Esophagus squamous epithelium (tissue), 5 donors: Measurements from ENCODE around the gene ARHGEF5. TPM values are rescaled to one million over a fixed set of nuclear protein-coding genes. Genes with fewer than 3 reads are reported as not detected.

Experiments used
- DNase-seq: peaks from one replicate; lab custom pipeline; 2025; lab: John Stamatoyannopoulos, UW
- H3K27ac ChIP-seq, 4 donors: fragments of 200-600 bp; sonication (generic); one replicate each; pipeline ENCODE4 v1.5.1; 2016 to 2019; ENCODE audit warnings: mild to moderate bottlenecking in 1 of 4
- H3K27me3 ChIP-seq, 4 donors: fragments of 200-600 bp; sonication (generic); 1 replicate in 3 of 4; 2 replicates in 1 of 4; pipeline versions ENCODE4 v1.5.1 to v1.6.0; 2017 to 2021; ENCODE audit warnings: antibody characterized with exemption in 1 of 4
- H3K36me3 ChIP-seq, 3 donors: fragments of 200-600 bp; sonication (generic); one replicate each; pipeline ENCODE4 v1.5.1; 2016 to 2019
- H3K4me1 ChIP-seq, 3 donors: fragments of 200-600 bp; sonication (generic); one replicate each; pipeline ENCODE4 v1.5.1; 2017 to 2019
- H3K4me3 ChIP-seq, 4 donors: fragments of 200-600 bp; sonication (generic); 1 replicate in 3 of 4; 2 replicates in 1 of 4; pipeline ENCODE4 v1.5.1; 2016 to 2019; ENCODE audit warnings: mild to moderate bottlenecking in 2 of 4, moderate library complexity in 1 of 4
- H3K9me3 ChIP-seq, 3 donors: fragments of 200-600 bp; sonication (generic); one replicate each; pipeline ENCODE4 v1.5.1; 2016 to 2019
- POLR2A ChIP-seq, 4 donors: fragments of 450-650 bp; IDR thresholded peaks; one replicate each; pipeline ENCODE4 v1.6.1; 2017; ENCODE audit warnings: antibody characterized with exemption in 4 of 4, mild to moderate bottlenecking in 4 of 4, moderate library complexity in 3 of 4
- WGBS, 2 donors: methylation state at CpG; one replicate each; pipeline ENCODE4 v1.1.5; 2018; 5-methylcytosine and 5-hydroxymethylcytosine counted together
- intact Hi-C: fragments of 100-400 bp; cut with DNase I; formaldehyde crosslinking; loops from one replicate; pipeline ENCODE4 v1.15.0; 2022
- total RNA-seq, 4 donors: library from RNA; depleted of rRNA; stranded (reverse); fragments of >200 nt; gene quantifications; one replicate each; pipeline ENCODE4 v1.1.0, GENCODE V29; 2016
- TF ChIP-seq, protein P1 (sequence below), 6 experiments: fragments of 450-650 bp in 4 of 6; fragments of 200-600 bp in 2 of 6; sonication (generic) in 2 of 6; IDR thresholded peaks; one replicate each; pipeline ENCODE4 v1.5.1; 2016 to 2019; ENCODE audit warnings: antibody characterized with exemption in 6 of 6, mild to moderate bottlenecking in 4 of 6, moderate library complexity in 4 of 6
- donor health status: DM: yes; HTN: yes; CAD: no.

Gene ARHGEF5
- total RNA-seq, 4 donors from 2014 or later, result 29.2 to 59.3 (median 39.1) TPM

DNA sequence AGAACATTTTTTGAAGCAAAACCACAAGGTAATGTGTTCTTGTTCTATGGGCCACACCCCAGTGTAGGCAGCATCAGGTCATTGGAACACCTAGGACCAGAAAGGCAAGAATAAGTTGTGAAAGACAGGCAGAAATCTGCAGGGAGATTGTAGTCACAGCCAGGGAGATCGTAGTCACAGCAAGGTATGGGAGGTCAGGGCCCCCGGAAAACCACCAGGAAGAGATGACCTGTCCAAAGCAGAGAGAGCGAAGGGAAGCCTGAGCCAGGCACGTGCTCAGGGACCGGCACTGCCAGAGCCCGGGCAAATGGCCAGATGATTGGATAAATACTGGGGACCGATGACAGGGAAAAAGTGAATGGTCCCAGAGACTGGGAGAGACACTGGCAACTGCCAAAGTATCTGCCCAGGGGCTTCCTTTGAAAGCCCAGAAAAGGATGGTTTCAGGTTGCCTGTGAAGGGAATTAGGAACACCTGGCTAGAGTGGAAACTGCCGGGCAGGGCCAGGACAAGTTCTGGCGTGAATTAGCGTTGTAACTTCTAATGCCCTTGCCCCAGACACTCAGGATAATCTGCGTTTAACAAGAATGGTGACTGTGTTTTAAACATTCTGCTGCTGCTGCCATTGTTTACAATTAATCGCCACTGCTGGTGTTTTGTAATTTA, 52.2 kb downstream of the ARHGEF5 start:
- WGBS, 2 donors, result 18 to 21% methylated on average over 12 of the region's 12 CpGs
- Histone ChIP-seq H3K4me3 (peak overlapping the region in 3 of 4 donors; percentile 7 to 28 (median 24)), H3K4me1 (peaks cover 3 to 79% (median 28%) of the 10 kb centered on the region in 3 donors), H3K36me3 (no peaks in the 10 kb centered on the region), H3K27me3 (no peaks in the 10 kb centered on the region), H3K9me3 (no peaks in the 10 kb centered on the region), H3K27ac (peak overlapping the region; percentile 78 to 95 (median 89))
- intact Hi-C loops, result no loop called here
- TF ChIP-seq POLR2A (IDR thresholded peaks at IDR 0.05), result no peak
- TF ChIP-seq, protein P1, sequence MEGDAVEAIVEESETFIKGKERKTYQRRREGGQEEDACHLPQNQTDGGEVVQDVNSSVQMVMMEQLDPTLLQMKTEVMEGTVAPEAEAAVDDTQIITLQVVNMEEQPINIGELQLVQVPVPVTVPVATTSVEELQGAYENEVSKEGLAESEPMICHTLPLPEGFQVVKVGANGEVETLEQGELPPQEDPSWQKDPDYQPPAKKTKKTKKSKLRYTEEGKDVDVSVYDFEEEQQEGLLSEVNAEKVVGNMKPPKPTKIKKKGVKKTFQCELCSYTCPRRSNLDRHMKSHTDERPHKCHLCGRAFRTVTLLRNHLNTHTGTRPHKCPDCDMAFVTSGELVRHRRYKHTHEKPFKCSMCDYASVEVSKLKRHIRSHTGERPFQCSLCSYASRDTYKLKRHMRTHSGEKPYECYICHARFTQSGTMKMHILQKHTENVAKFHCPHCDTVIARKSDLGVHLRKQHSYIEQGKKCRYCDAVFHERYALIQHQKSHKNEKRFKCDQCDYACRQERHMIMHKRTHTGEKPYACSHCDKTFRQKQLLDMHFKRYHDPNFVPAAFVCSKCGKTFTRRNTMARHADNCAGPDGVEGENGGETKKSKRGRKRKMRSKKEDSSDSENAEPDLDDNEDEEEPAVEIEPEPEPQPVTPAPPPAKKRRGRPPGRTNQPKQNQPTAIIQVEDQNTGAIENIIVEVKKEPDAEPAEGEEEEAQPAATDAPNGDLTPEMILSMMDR (IDR thresholded peaks at IDR 0.05), result no peak
- DNase-seq, result no peak

DNA sequence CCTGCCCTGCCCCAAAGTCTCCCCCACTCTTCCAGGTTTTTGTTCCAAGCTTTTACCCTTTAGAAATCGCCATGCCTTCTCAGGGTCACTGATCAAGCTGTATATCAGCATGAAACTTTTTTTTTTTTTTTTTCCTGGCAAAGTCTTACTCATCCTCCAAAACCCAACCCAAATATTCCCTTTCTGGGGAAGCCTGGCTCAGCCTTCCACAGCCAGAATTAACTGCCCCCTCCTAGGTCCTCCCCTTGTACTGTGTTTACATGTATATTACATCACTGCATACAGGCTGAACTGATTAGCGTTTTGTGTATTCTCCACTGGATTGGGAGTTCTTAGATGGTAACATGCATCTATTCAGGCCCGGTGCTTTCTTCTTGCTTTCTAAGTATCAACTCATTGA, 52.9 kb downstream of the ARHGEF5 start:
- WGBS, 2 donors, result 23 to 30% methylated on average over 3 of the region's 3 CpGs
- H3K9me3 ChIP-seq, result no peaks in the 10 kb centered on the region
- intact Hi-C loops, result no loop called here
- no peaks in the 10 kb centered on the region for H3K36me3 ChIP-seq
- no peak for DNase-seq
- H3K4me1 ChIP-seq, result peaks cover 3 to 81% (median 28%) of the 10 kb centered on the region in 3 donors
- peak overlapping the region; percentile 78 to 95 (median 89) for H3K27ac ChIP-seq
- H3K27me3 ChIP-seq, result no peaks in the 10 kb centered on the region
- peak overlapping the region in 3 of 4 donors; percentile 7 to 28 (median 24) for H3K4me3 ChIP-seq
- TF ChIP-seq, protein P1 (IDR thresholded peaks at IDR 0.05), result no peak
- TF ChIP-seq POLR2A (IDR thresholded peaks at IDR 0.05), result no peak

DNA sequence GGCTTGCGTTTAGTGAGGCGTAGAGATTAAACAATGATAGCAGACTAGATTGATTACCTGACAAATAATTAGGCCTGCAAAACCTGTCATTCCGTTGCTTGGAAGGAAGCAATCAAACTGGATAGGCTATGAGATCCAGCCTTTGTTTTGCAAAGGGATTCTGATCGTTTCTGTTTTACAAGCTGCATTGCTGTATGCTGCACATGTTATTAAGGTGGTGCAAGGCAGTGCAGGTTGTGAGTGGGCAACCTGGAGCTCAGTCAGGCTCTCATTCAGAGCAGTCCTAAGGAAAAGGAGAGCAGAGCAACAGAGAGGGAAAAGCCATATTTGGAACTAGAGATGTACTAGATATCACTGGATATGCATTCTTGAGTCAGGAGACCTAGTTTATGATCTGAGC, 55.2 kb downstream of the ARHGEF5 start:
- H3K27me3 ChIP-seq, result no peaks in the 10 kb centered on the region
- intact Hi-C loops, result no loop called here
- no peak for DNase-seq
- no peak overlapping the region for H3K4me3 ChIP-seq
- 21 to 22% methylated on average over 4 of the region's 4 CpGs for WGBS, 2 donors
- H3K9me3 ChIP-seq, result no peaks in the 10 kb centered on the region
- H3K4me1 ChIP-seq, result peaks cover 3 to 82% (median 28%) of the 10 kb centered on the region in 3 donors
- peak overlapping the region in 3 of 4 donors; percentile 46 to 60 (median 50) for H3K27ac ChIP-seq
- no peaks in the 10 kb centered on the region for H3K36me3 ChIP-seq
- TF ChIP-seq POLR2A (IDR thresholded peaks at IDR 0.05), result no peak
- TF ChIP-seq, protein P1 (IDR thresholded peaks at IDR 0.05), result no peak

DNA sequence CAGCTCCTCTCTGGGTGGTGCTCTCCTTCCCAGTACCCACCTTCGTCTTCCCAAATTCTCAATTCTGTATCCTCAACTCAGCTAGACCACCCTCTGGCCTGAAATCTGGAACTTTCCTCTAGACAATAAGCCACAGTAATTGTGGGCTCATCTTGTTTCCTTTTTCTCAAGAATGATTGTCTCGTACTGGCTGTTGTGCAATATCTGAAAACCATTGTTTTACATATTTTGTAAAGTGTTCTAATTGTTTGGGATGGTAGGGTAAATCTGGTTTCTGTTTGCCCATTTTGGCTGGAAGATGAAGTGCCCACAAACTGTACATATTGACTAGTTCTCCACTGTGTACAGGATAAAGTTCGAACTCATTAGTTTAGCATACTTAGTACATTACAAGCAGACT, 59.6 kb downstream of the ARHGEF5 start:
- intact Hi-C loops, result no loop called here
- H3K4me3 ChIP-seq, result no peak overlapping the region
- DNase-seq, result no peak
- H3K9me3 ChIP-seq, result no peaks in the 10 kb centered on the region
- H3K36me3 ChIP-seq, result no peaks in the 10 kb centered on the region
- H3K27me3 ChIP-seq, result no peaks in the 10 kb centered on the region
- no peak for TF ChIP-seq POLR2A (IDR thresholded peaks at IDR 0.05)
- TF ChIP-seq, protein P1 (IDR thresholded peaks at IDR 0.05), result no peak
- no peak overlapping the region for H3K27ac ChIP-seq
- H3K4me1 ChIP-seq, result peaks cover 3 to 77% (median 8%) of the 10 kb centered on the region in 3 donors
- WGBS, 2 donors, result 56 to 70% methylated on average over 3 of the region's 3 CpGs

DNA sequence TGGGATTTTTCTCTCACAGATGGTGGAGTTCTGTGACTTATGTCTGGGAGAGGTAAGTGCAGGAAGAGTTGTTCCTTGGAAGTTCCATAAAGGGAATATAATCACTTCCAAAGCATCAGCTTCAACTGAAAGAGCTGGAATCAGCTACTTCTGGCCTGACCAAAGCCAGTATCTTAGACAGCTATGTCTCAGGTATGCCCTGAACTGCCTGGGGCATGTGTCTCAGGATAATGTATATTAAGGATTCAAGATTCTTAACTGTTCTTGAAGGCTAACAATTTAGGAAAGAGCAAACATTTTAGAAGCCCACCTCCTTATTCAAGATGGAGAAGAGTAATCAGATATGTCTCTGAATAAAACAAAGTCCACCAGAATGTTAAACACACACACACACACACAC, 60.7 kb downstream of the ARHGEF5 start:
- H3K9me3 ChIP-seq, result no peaks in the 10 kb centered on the region
- H3K27me3 ChIP-seq, result no peaks in the 10 kb centered on the region
- DNase-seq, result no peak
- peaks cover 0 to 67% (median 2%) of the 10 kb centered on the region in 3 donors for H3K4me1 ChIP-seq
- intact Hi-C loops, result no loop called here
- H3K36me3 ChIP-seq, result no peaks in the 10 kb centered on the region
- peak overlapping the region in 3 of 4 donors; percentile 6 to 61 (median 53) for H3K27ac ChIP-seq
- H3K4me3 ChIP-seq, result no peak overlapping the region
- TF ChIP-seq, protein P1 (IDR thresholded peaks at IDR 0.05), result no peak
- TF ChIP-seq POLR2A (IDR thresholded peaks at IDR 0.05), result no peak
